Effector memory CD8-positive, alpha-beta T cell (primary cell): ENCODE results near the gene OR51F1.
"Not testable (repeated sequence)": the region's sequence is repeated elsewhere in the genome, so short reads cannot be mapped to it uniquely, and the experiment has no call there.

Source experiments
- ATAC-seq: fragments of 150-1000 bp; cut with Tn5 transposase; replicated peaks from 2 replicates; pipeline ENCODE4 v1.10.0; 2021; ENCODE audit warnings: mild to moderate bottlenecking, moderate library complexity
- DNase-seq, 3 experiments: peaks; one replicate each; pipeline ENCODE4 v3.0.0; 2021
- H3K27ac Mint-ChIP-seq, 2 donors: one replicate each; pipeline ENCODE4 v1.8.0; 2022; ENCODE audit warnings: mild to moderate bottlenecking in 2 of 2, mixed read lengths in 2 of 2, moderate library complexity in 2 of 2
- H3K27me3 Mint-ChIP-seq, 2 donors: one replicate each; pipeline ENCODE4 v1.8.0; 2022; ENCODE audit warnings: mixed read lengths in 2 of 2
- H3K36me3 Mint-ChIP-seq: one replicate; pipeline ENCODE4 v1.8.0; 2022; ENCODE audit warnings: mild to moderate bottlenecking, moderate library complexity, mixed read lengths; ENCODE audit not compliant: insufficient read depth
- H3K4me1 Mint-ChIP-seq, 2 donors: one replicate each; pipeline ENCODE4 v1.8.0; 2022; ENCODE audit warnings: low read depth in 2 of 2, mixed read lengths in 2 of 2
- H3K4me3 Mint-ChIP-seq, 2 donors: one replicate each; pipeline ENCODE4 v1.8.0; 2022; ENCODE audit warnings: mild to moderate bottlenecking in 2 of 2, mixed read lengths in 2 of 2, moderate library complexity in 2 of 2
- H3K9me3 Mint-ChIP-seq, 2 donors: one replicate each; pipeline ENCODE4 v1.8.0; 2022; ENCODE audit warnings: mixed read lengths in 2 of 2
- total RNA-seq, 9 experiments: gene quantifications; one replicate each; lab custom pipeline; 2026; lab: John Stamatoyannopoulos, UW

The OR51F1 gene
- 0 reads per million in 9 experiments for total RNA-seq

GRCh38 chr11:4769838-4770237 lies at the start of gene OR51F1:
OR51F1 (minus strand) TSS chr11:4769938; CDS start chr11:4769938, 0 bp downstream.
- Mint-ChIP-seq H3K36me3 (no peaks in the 10 kb centered on the region), H3K27me3 (peaks cover 0 to 23% of the 10 kb centered on the region in 2 donors), H3K4me3 (no peak within 1 kb of the TSS), H3K9me3 (no peaks in the 10 kb centered on the region), H3K27ac (no peak within 1 kb of the TSS), H3K4me1 (no peaks in the 10 kb centered on the region)
- DNase-seq, result no peak
- no peak for ATAC-seq

GRCh38 chr11:4809246-4809645 lies 39.5 kb upstream of the OR51F1 start:
- Mint-ChIP-seq H3K36me3 (no peaks in the 10 kb centered on the region), H3K9me3 (no peaks in the 10 kb centered on the region), H3K4me1 (no peaks in the 10 kb centered on the region), H3K4me3 (no peak overlapping the region), H3K27me3 (peaks cover 0 to under 1% of the 10 kb centered on the region in 2 donors), H3K27ac (no peak overlapping the region)
- DNase-seq (no peak), ATAC-seq (no peak)

GRCh38 chr11:4808476-4808875 lies 38.7 kb upstream of the OR51F1 start:
- DNase-seq (no peak), ATAC-seq (no peak)
- H3K36me3 Mint-ChIP-seq, result no peaks in the 10 kb centered on the region
- peaks cover 0 to 8% of the 10 kb centered on the region in 2 donors for H3K27me3 Mint-ChIP-seq
- H3K4me3 Mint-ChIP-seq, result no peak overlapping the region
- H3K27ac Mint-ChIP-seq, result no peak overlapping the region
- peaks cover 1 to 6% of the 10 kb centered on the region in 2 donors for H3K9me3 Mint-ChIP-seq
- H3K4me1 Mint-ChIP-seq, result no peaks in the 10 kb centered on the region

- DNase-seq (no peak), ATAC-seq (no peak)
- Mint-ChIP-seq H3K27ac (no peak within 1 kb of the TSS), H3K4me3 (no peak within 1 kb of the TSS), H3K36me3 (no peaks in the 10 kb centered on the region), H3K27me3 (peaks cover 0 to 13% of the 10 kb centered on the region in 2 donors), H3K9me3 (peaks cover 1 to 10% of the 10 kb centered on the region in 2 donors), H3K4me1 (no peaks in the 10 kb centered on the region)
These were observed 34.5 kb upstream of the OR51F1 start, which contains the start of gene OR52R1 for GRCh38 chr11:4804280-4804679. OR52R1 (minus strand) TSS chr11:4804380; CDS start chr11:4804380, 0 bp downstream.

GRCh38 chr11:4801316-4801715 lies 31.6 kb upstream of the OR51F1 start:
- not testable (repeated sequence) for H3K27ac Mint-ChIP-seq, H3K36me3 Mint-ChIP-seq, ATAC-seq, H3K4me1 Mint-ChIP-seq, H3K9me3 Mint-ChIP-seq, H3K4me3 Mint-ChIP-seq, DNase-seq
- peaks cover 0 to 13% of the 10 kb centered on the region in 2 donors for H3K27me3 Mint-ChIP-seq

GRCh38 chr11:4798427-4799183 lies 28.9 kb upstream of the OR51F1 start:
- Mint-ChIP-seq H3K4me3 (no peak overlapping the region), H3K27me3 (peaks cover 0 to 7% of the 10 kb centered on the region in 2 donors), H3K27ac (no peak overlapping the region), H3K9me3 (peaks cover 0 to 5% of the 10 kb centered on the region in 2 donors), H3K4me1 (no peaks in the 10 kb centered on the region), H3K36me3 (no peaks in the 10 kb centered on the region)
- no peak for ATAC-seq
- DNase-seq, result no peak

GRCh38 chr11:4797206-4797605 lies 27.5 kb upstream of the OR51F1 start:
- Mint-ChIP-seq H3K36me3 (no peaks in the 10 kb centered on the region), H3K27ac (no peak overlapping the region), H3K4me3 (no peak overlapping the region), H3K27me3 (peaks cover 4 to 6% of the 10 kb centered on the region in 2 donors), H3K9me3 (no peaks in the 10 kb centered on the region), H3K4me1 (no peaks in the 10 kb centered on the region)
- ATAC-seq, result no peak
- DNase-seq, result no peak

- Mint-ChIP-seq H3K4me3 (no peak overlapping the region), H3K4me1 (no peaks in the 10 kb centered on the region), H3K36me3 (no peaks in the 10 kb centered on the region), H3K9me3 (peaks cover 0 to 7% of the 10 kb centered on the region in 2 donors), H3K27me3 (peaks cover 9 to 36% of the 10 kb centered on the region in 2 donors), H3K27ac (no peak overlapping the region)
- ATAC-seq, result no peak
- DNase-seq, result no peak
These were observed 12.7 kb upstream of the OR51F1 start for GRCh38 chr11:4782454-4782853.

GRCh38 chr11:4768094-4768493 lies 1.6 kb downstream of the OR51F1 start:
- DNase-seq, result no peak
- Mint-ChIP-seq H3K27me3 (peaks cover 0 to 23% of the 10 kb centered on the region in 2 donors), H3K4me1 (peaks cover 0 to under 1% of the 10 kb centered on the region in 2 donors), H3K36me3 (no peaks in the 10 kb centered on the region), H3K9me3 (no peaks in the 10 kb centered on the region), H3K4me3 (no peak overlapping the region), H3K27ac (no peak overlapping the region)
- no peak for ATAC-seq

GRCh38 chr11:4766420-4767043 lies 3.2 kb downstream of the OR51F1 start:
- H3K4me3 Mint-ChIP-seq, result no peak overlapping the region
- H3K27me3 Mint-ChIP-seq, result peaks cover 0 to 23% of the 10 kb centered on the region in 2 donors
- no peaks in the 10 kb centered on the region for H3K36me3 Mint-ChIP-seq
- H3K4me1 Mint-ChIP-seq, result peaks cover 0 to 2% of the 10 kb centered on the region in 2 donors
- no peak overlapping the region for H3K27ac Mint-ChIP-seq
- DNase-seq (no peak), ATAC-seq (no peak)
- no peaks in the 10 kb centered on the region for H3K9me3 Mint-ChIP-seq

GRCh38 chr11:4763096-4763495 lies 6.6 kb downstream of the OR51F1 start:
- no peak for DNase-seq
- Mint-ChIP-seq H3K27me3 (peaks cover 0 to 15% of the 10 kb centered on the region in 2 donors), H3K9me3 (no peaks in the 10 kb centered on the region), H3K27ac (no peak overlapping the region), H3K4me1 (peaks cover 0 to 2% of the 10 kb centered on the region in 2 donors), H3K4me3 (no peak overlapping the region), H3K36me3 (no peaks in the 10 kb centered on the region)
- no peak for ATAC-seq

GRCh38 chr11:4751201-4751600 lies 18.5 kb downstream of the OR51F1 start:
- H3K4me3 Mint-ChIP-seq, result no peak overlapping the region
- no peak for ATAC-seq

GRCh38 chr11:4748438-4748837 lies 21.3 kb downstream of the OR51F1 start:
- H3K27ac Mint-ChIP-seq, result no peak overlapping the region
- no peaks in the 10 kb centered on the region for H3K4me1 Mint-ChIP-seq
- no peak for ATAC-seq
- peaks cover 13 to 28% of the 10 kb centered on the region in 2 donors for H3K27me3 Mint-ChIP-seq
- H3K4me3 Mint-ChIP-seq, result no peak overlapping the region
- no peak for DNase-seq
- no peaks in the 10 kb centered on the region for H3K9me3 Mint-ChIP-seq
- H3K36me3 Mint-ChIP-seq, result no peaks in the 10 kb centered on the region

More at GRCh38 chr11:4751201-4751600, 18.5 kb downstream of the OR51F1 start:
- Mint-ChIP-seq H3K36me3 (no peaks in the 10 kb centered on the region), H3K9me3 (no peaks in the 10 kb centered on the region), H3K4me1 (no peaks in the 10 kb centered on the region), H3K27ac (no peak overlapping the region), H3K27me3 (peaks cover 5 to 19% of the 10 kb centered on the region in 2 donors)
- no peak for DNase-seq

GRCh38 chr11:4740735-4741134 lies 29.0 kb downstream of the OR51F1 start:
- no peak overlapping the region for H3K4me3 Mint-ChIP-seq
- no peak overlapping the region for H3K27ac Mint-ChIP-seq
- H3K4me1 Mint-ChIP-seq, result no peaks in the 10 kb centered on the region
- H3K36me3 Mint-ChIP-seq, result no peaks in the 10 kb centered on the region
- no peak for DNase-seq
- H3K9me3 Mint-ChIP-seq, result no peaks in the 10 kb centered on the region
- peaks cover 25 to 32% of the 10 kb centered on the region in 2 donors for H3K27me3 Mint-ChIP-seq
- no peak for ATAC-seq
